ENCODE results near the gene SLC10A2.
A peak's percentile ranks its signal among the peaks of the same experiment; 100 is the strongest.

Gene SLC10A2

DNA sequence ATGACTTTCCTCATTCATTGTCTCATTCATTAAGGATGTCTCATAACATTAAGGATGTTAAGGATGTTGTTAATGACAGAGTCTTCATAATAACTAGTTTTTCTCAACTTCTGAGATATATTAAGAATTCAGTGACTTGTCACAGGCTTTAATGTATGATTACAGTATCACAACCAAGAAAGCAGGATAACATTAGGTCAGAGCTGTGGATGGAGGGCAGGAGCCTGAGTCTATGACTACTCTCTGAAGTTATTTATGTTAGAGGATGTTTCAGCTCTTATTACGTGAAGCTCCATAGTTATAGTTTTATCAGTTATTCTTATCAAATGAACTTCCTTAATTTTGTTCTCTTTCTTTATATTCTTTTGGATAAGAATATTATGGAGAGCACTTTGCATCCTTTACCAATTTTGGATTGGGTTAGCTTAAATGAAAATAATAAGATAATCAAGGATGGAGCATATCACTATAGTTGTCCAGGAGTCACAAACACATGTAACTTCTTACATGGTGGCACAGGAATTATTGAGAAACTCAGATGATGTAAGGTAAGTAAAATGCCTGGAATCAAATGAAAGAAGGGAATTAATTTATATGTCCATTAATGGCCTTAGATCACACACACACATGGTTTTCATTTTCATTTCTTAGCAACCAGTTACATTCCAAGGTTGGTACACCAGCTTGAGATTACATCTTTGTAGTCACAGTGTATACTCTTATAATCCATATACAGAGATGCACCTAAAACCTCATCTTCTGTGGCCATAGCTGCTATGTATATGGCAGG lies 57.0 kb downstream of the SLC10A2 start:
- no peak overlapping the region for H3K4me3 ChIP-seq (ENCODE audit: low read depth, low read length)
- DNase-seq (ENCODE audit: low read depth) = peak; percentile 18
- TF ChIP-seq, protein P1, sequence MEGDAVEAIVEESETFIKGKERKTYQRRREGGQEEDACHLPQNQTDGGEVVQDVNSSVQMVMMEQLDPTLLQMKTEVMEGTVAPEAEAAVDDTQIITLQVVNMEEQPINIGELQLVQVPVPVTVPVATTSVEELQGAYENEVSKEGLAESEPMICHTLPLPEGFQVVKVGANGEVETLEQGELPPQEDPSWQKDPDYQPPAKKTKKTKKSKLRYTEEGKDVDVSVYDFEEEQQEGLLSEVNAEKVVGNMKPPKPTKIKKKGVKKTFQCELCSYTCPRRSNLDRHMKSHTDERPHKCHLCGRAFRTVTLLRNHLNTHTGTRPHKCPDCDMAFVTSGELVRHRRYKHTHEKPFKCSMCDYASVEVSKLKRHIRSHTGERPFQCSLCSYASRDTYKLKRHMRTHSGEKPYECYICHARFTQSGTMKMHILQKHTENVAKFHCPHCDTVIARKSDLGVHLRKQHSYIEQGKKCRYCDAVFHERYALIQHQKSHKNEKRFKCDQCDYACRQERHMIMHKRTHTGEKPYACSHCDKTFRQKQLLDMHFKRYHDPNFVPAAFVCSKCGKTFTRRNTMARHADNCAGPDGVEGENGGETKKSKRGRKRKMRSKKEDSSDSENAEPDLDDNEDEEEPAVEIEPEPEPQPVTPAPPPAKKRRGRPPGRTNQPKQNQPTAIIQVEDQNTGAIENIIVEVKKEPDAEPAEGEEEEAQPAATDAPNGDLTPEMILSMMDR (conservative IDR thresholded peaks at IDR 0.05; ENCODE audit: low read depth, low read length) = no peak

DNA sequence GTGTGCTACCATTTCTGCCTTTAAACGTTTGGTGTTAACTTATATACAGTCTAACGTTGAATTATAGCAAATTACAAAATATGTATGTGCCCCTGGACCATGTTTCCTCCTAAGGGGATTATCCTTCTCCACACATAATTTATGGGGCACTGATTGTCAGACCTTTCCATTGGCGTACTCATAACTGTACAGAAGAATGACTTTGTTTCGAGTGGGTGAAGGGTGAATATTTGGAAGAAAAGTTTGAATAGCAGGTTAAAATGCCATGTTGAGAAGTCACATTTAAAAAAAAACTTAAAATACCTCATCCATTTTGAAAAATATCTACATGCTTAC lies 58.8 kb downstream of the SLC10A2 start:
- TF ChIP-seq, protein P1 (conservative IDR thresholded peaks at IDR 0.05; ENCODE audit: low read depth, low read length) = no peak
- no peak overlapping the region for H3K4me3 ChIP-seq (ENCODE audit: low read depth, low read length)
- DNase-seq (ENCODE audit: low read depth) = no peak

DNA sequence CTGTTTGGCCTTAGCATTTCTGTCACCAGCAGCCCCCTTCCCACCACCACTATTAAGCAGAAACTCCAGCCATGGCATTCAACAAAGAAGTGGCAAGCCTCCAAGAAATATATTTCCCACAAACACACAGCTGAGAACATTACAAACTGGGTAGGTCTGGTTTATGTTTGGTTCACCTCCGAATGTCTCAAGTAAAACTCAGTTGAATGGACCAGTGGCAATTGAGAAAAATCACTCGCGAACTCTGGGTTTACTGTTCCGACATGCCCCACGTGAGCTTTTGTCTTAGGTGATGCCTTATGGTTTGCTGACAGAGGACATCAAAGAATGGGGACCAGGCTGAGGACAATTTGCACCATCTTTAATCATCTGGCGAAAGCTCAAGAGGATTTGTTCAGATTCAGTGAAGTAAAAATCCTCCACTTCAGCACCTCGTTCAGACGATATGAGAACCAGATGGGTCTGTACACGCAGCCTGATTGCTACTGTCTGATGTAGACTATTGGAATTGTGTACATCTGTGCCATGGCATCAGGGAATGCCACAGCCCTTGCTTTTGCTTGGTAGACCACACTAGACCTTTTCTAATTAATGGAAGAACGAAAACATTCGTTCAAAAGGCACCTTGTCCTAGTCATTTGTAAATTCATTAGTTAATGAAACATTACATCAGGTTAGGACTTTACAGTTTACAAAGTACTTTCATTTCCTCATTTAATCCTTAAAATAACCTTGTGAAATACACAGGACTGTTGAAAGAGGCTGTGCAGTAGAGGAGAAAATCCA lies 59.4 kb downstream of the SLC10A2 start:
- TF ChIP-seq, protein P1 (conservative IDR thresholded peaks at IDR 0.05; ENCODE audit: low read depth, low read length) = no peak
- H3K4me3 ChIP-seq (ENCODE audit: low read depth, low read length) = no peak overlapping the region
- no peak for DNase-seq (ENCODE audit: low read depth)

DNA sequence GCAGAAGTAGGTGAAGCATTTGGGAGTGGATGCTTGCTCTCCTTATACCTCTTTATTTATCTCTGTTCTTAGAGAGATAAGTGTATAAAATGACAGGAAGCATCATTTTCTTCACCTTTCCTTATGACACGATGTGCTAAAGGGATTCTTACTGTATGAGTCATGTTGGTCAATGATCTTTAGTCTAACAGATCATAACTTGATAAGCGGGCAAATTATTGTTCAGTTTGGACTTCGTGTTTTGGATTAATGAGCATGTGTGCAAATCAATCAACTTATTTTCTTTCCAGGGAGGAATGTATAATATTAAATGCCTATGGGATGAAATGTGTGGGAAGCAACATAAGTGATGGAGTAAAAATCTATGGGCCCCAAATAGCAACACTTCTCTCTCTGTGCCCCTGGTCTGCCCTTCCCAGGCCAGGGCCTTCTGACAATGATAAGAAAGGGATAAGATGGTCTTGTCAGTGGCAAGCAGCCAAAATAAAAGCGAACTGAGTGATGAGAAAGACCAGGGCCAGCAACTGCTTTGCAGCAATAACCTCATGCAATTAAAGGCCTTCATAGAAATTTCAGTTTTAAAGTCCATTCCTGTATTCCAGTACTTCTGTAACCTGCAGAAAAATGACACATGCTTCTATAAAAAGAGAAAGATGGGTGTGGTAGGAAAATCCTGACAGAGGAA lies 61.4 kb downstream of the SLC10A2 start:
- TF ChIP-seq, protein P1 (conservative IDR thresholded peaks at IDR 0.05; ENCODE audit: low read depth, low read length) = no peak
- H3K4me3 ChIP-seq (ENCODE audit: low read depth, low read length) = no peak overlapping the region

DNA sequence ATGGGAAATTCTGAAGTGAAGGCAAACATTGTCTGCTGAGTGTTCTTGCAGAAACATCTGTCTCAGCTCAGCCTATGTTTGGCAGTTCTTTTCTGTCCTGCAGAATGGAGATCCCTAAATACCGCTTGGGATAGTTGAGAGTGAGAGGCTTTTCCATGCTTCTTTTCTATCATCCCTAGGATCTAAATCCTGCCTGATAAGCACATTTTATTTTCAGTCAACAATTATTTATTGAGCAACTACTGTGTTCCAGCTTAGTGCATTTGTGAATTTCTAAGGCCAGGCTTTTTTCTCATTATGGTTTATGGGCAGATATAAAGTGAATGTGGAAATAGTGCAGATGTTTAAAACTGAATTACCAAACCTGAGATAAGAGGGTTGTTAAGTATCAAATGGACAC lies 62.6 kb downstream of the SLC10A2 start:
- TF ChIP-seq, protein P1 (conservative IDR thresholded peaks at IDR 0.05; ENCODE audit: low read depth, low read length) = no peak
- H3K4me3 ChIP-seq (ENCODE audit: low read depth, low read length) = no peak overlapping the region
- no peak for DNase-seq (ENCODE audit: low read depth)

More for the DNA sequence above, 61.4 kb downstream of the SLC10A2 start:
- no peak for DNase-seq (ENCODE audit: low read depth)

DNA sequence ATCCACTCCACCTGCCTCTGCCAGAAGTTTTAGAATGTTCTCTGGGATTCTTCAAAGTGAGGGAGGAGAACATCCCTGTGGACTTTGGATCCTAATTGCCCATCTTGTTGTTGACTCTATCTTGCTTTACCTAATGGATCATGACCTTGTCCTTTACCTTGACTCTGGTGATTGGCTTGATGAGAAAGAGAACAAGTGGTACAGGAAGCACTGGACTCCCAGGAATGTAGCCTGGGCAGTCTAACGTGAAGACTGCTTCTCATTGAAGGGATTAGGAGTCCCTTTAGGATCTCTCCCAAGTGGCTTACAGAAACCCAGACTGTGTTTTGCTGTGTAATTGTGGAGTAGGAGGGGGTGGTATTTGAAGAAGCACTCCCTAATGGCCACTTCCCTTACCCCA lies 63.9 kb downstream of the SLC10A2 start:
- DNase-seq (ENCODE audit: low read depth) = no peak
- H3K4me3 ChIP-seq (ENCODE audit: low read depth, low read length) = no peak overlapping the region
- TF ChIP-seq, protein P1 (conservative IDR thresholded peaks at IDR 0.05; ENCODE audit: low read depth, low read length) = no peak

Data from choroid plexus epithelial cell (primary cell).